A549 (cell line): ENCODE data around the gene HS3ST4. TPM values are rescaled to one million over a fixed set of nuclear protein-coding genes. Genes with fewer than 3 reads are reported as not detected.

Experiments
- ATAC-seq, 2 experiments: fragments of 200-7000 bp in 1 of 2; fragments of >200 bp in 1 of 2; cut with Nextera tagmentation in 1 of 2; cut with Tn5 transposase in 1 of 2; 3 replicates each; pipeline versions ENCODE4 v1.8.0 to v1.9.1; 2018 to 2020; ENCODE audit warnings: mild to moderate bottlenecking in 1 of 2, moderate library complexity in 1 of 2
- CTCF ChIA-PET: fragments of 300-600 bp; sonication (Branson Sonifier 250); formaldehyde crosslinking; extraction: SDS; loops from one replicate; lab custom pipeline; 2021; ENCODE audit warnings: antibody characterized with exemption, inconsistent platforms; lab: Yijun Ruan, JAX
- POLR2A ChIA-PET: fragments of 350-600 bp; formaldehyde crosslinking; extraction: SDS; loops from one replicate; lab custom pipeline; 2021; ENCODE audit warnings: antibody characterized with exemption, inconsistent platforms; lab: Yijun Ruan, JAX
- DNase-seq, 2 experiments: peaks; one replicate each; pipeline versions ENCODE4 v3.0.0 to v3.0.0-alpha.2; 2011 to 2016; ENCODE audit warnings: low read depth in 1 of 2, low spot score in 1 of 2
- FAIRE-seq: peaks from 2 replicates; lab custom pipeline; 2011; peaks lifted over from hg19 to GRCh38; lab: Jason Lieb, UNC
- H3K27ac ChIP-seq, 2 experiments: fragments of >200 bp; sonication (Bioruptor Twin); formaldehyde crosslinking; 3 replicates each; pipeline ENCODE4 v1.5.1; 2016 to 2017
- H3K4me1 ChIP-seq: fragments of >200 bp; sonication (Bioruptor Twin); formaldehyde crosslinking; 3 replicates; pipeline ENCODE4 v1.6.1; 2016
- H3K4me2 ChIP-seq: fragments of >200 bp; sonication (Bioruptor Twin); formaldehyde crosslinking; 3 replicates; pipeline ENCODE4 v1.6.1; 2016
- H3K4me3 ChIP-seq: fragments of >200 bp; sonication (Bioruptor Twin); formaldehyde crosslinking; 3 replicates; pipeline ENCODE4 v1.5.1; 2016
- H3K9me3 ChIP-seq: fragments of >200 bp; sonication (Bioruptor Twin); formaldehyde crosslinking; 3 replicates; pipeline ENCODE4 v1.6.1; 2016
- CBX2 ChIP-seq: fragments of 200-600 bp; sonication (generic); IDR thresholded peaks from 2 replicates; pipeline ENCODE4 v1.6.1; 2016; ENCODE audit warnings: low read depth, mild to moderate bottlenecking, borderline replicate concordance
- CBX8 ChIP-seq: fragments of 200-600 bp; sonication (generic); IDR thresholded peaks from 2 replicates; pipeline ENCODE4 v1.6.1; 2016
- CHD2 ChIP-seq: fragments of 150-350 bp; IDR thresholded peaks from 2 replicates; pipeline ENCODE4 v1.6.1; 2014; ENCODE audit warnings: low read length; ENCODE audit not compliant: partially characterized antibody
- CHD4 ChIP-seq: fragments of 200-600 bp; sonication (generic); IDR thresholded peaks from 2 replicates; pipeline ENCODE4 v1.6.1; 2016; ENCODE audit warnings: antibody characterized with exemption, mild to moderate bottlenecking, borderline replicate concordance
- EHF ChIP-seq: fragments of 250-450 bp; sonication (Bioruptor Pico); IDR thresholded peaks from 2 replicates; pipeline ENCODE4 v1.5.0; 2020; ENCODE audit warnings: mild to moderate bottlenecking
- EHMT2 ChIP-seq: fragments of 200-600 bp; sonication (generic); IDR thresholded peaks from 2 replicates; pipeline ENCODE4 v1.6.1; 2016; ENCODE audit warnings: antibody characterized with exemption, low read depth, mild to moderate bottlenecking, moderate library complexity
- FOSL2 ChIP-seq, 2 experiments: fragments of 450-650 bp in 1 of 2; fragments of >200 bp in 1 of 2; sonication (Bioruptor Twin) in 1 of 2; formaldehyde crosslinking; IDR thresholded peaks; 2 replicates each; pipeline versions ENCODE4 v1.5.0 to v1.6.1; 2016 to 2020; ENCODE audit warnings: mild to moderate bottlenecking in 1 of 2, moderate library complexity in 1 of 2
- FOXS1 ChIP-seq: fragments of 250-450 bp; sonication (Bioruptor Pico); IDR thresholded peaks from 2 replicates; pipeline ENCODE4 v1.5.0; 2020; ENCODE audit warnings: mild to moderate bottlenecking, moderate library complexity
- HOXA7 ChIP-seq: fragments of 250-450 bp; sonication (Bioruptor Pico); IDR thresholded peaks from 2 replicates; pipeline ENCODE4 v1.5.0; 2020; ENCODE audit warnings: mild to moderate bottlenecking, moderate library complexity
- HOXB13 ChIP-seq: fragments of 250-450 bp; sonication (Bioruptor Pico); IDR thresholded peaks from 2 replicates; pipeline ENCODE4 v1.5.0; 2020; ENCODE audit warnings: low read depth, mild to moderate bottlenecking, moderate library complexity
- HOXB5 ChIP-seq: fragments of 250-450 bp; sonication (Bioruptor Pico); IDR thresholded peaks from 2 replicates; pipeline ENCODE4 v1.5.0; 2020; ENCODE audit warnings: mild to moderate bottlenecking, moderate library complexity
- JUN ChIP-seq, 2 experiments: fragments of >200 bp; sonication (Bioruptor Twin); formaldehyde crosslinking; IDR thresholded peaks; 2 replicates in 1 of 2; 3 replicates in 1 of 2; pipeline ENCODE4 v1.6.1; 2016 to 2017
- MYC ChIP-seq: IDR thresholded peaks from 2 replicates; pipeline ENCODE4 v1.6.1; 2012; ENCODE audit warnings: mild to moderate bottlenecking, inconsistent platforms, low read length, improper control_type of control experiment, borderline replicate concordance
- NPAS2 ChIP-seq: fragments of 250-450 bp; sonication (Bioruptor Pico); IDR thresholded peaks from 2 replicates; pipeline ENCODE4 v1.8.0; 2022; ENCODE audit warnings: mild to moderate bottlenecking, moderate library complexity, borderline replicate concordance
- PHF8 ChIP-seq: fragments of 200-600 bp; sonication (generic); IDR thresholded peaks from 2 replicates; pipeline ENCODE4 v1.6.1; 2016; ENCODE audit warnings: low read depth, mild to moderate bottlenecking, antibody characterized with exemption, moderate library complexity, borderline replicate concordance
- POLR2A ChIP-seq: IDR thresholded peaks from 2 replicates; pipeline ENCODE4 v1.6.1; 2012; ENCODE audit warnings: mild to moderate bottlenecking, low read length
- RAD21 ChIP-seq, 2 experiments: fragments of >200 bp in 1 of 2; sonication (Bioruptor Twin) in 1 of 2; formaldehyde crosslinking in 1 of 2; IDR thresholded peaks in 1 of 2; conservative IDR thresholded peaks in 1 of 2; 2 replicates in 1 of 2; 3 replicates in 1 of 2; pipeline ENCODE4 v1.6.1; 2012 to 2018; ENCODE audit warnings: inconsistent platforms in 1 of 2
- RCOR1 ChIP-seq: fragments of 150-350 bp; IDR thresholded peaks from 2 replicates; pipeline ENCODE4 v1.6.1; 2014; ENCODE audit warnings: antibody characterized with exemption, low read length, low read depth
- ZC3H11A ChIP-seq: fragments of 450-650 bp; IDR thresholded peaks from 2 replicates; pipeline ENCODE4 v1.6.1; 2014; ENCODE audit warnings: antibody characterized with exemption, mild to moderate bottlenecking
- ZFP36 ChIP-seq: fragments of 450-650 bp; IDR thresholded peaks from 2 replicates; pipeline ENCODE4 v1.6.1; 2014; ENCODE audit warnings: borderline replicate concordance; ENCODE audit not compliant: partially characterized antibody
- ZNF302 ChIP-seq: fragments of 250-450 bp; sonication (Bioruptor Pico); IDR thresholded peaks from 2 replicates; pipeline ENCODE4 v1.9.0; 2021; ENCODE audit warnings: inconsistent platforms, mild to moderate bottlenecking, moderate library complexity
- ZSCAN20 ChIP-seq: fragments of 250-450 bp; sonication (Bioruptor Pico); IDR thresholded peaks from 2 replicates; pipeline ENCODE4 v1.8.0; 2022; ENCODE audit warnings: mild to moderate bottlenecking, moderate library complexity
- WGBS: methylation state at CpG from one replicate; pipeline ENCODE4 v1.1.6; 2017; ENCODE audit errors: missing lambda C conversion rate; 5-methylcytosine and 5-hydroxymethylcytosine counted together
- polyA plus RNA-seq, 4 experiments: library from polyadenylated mRNA; depleted of rRNA in 3 of 4; stranded (reverse); fragments of >200 nt; fragmentation: RNase III in 1 of 4; extraction: RNeasy Plus Mini Kit Qiagen cat#74134 plus additional on column Dnase treatment in 1 of 4; gene quantifications; 2 replicates in 3 of 4; 3 replicates in 1 of 4; pipeline ENCODE4 v1.2.3, GENCODE V29; 2011 to 2017
- TF ChIP-seq, protein P1 (sequence below): fragments of >200 bp; sonication (Bioruptor Twin); formaldehyde crosslinking; IDR thresholded peaks from 3 replicates; pipeline ENCODE4 v1.5.1; 2016
- TF ChIP-seq, protein P2 (sequence below): fragments of 200-600 bp; sonication (generic); IDR thresholded peaks from 2 replicates; pipeline ENCODE4 v1.6.1; 2016; ENCODE audit warnings: antibody characterized with exemption, mild to moderate bottlenecking, moderate library complexity
- TF ChIP-seq, protein P3 (sequence below): fragments of 150-350 bp; IDR thresholded peaks from 2 replicates; pipeline ENCODE4 v1.6.1; 2014; ENCODE audit warnings: low read depth, mild to moderate bottlenecking, low read length
- TF ChIP-seq, protein P4 (sequence below): IDR thresholded peaks from 2 replicates; pipeline ENCODE4 v1.6.1; 2012

Gene HS3ST4
- polyA plus RNA-seq, 2 of the 4 experiments (the other 2 are of a cell fraction): not detected

DNA sequence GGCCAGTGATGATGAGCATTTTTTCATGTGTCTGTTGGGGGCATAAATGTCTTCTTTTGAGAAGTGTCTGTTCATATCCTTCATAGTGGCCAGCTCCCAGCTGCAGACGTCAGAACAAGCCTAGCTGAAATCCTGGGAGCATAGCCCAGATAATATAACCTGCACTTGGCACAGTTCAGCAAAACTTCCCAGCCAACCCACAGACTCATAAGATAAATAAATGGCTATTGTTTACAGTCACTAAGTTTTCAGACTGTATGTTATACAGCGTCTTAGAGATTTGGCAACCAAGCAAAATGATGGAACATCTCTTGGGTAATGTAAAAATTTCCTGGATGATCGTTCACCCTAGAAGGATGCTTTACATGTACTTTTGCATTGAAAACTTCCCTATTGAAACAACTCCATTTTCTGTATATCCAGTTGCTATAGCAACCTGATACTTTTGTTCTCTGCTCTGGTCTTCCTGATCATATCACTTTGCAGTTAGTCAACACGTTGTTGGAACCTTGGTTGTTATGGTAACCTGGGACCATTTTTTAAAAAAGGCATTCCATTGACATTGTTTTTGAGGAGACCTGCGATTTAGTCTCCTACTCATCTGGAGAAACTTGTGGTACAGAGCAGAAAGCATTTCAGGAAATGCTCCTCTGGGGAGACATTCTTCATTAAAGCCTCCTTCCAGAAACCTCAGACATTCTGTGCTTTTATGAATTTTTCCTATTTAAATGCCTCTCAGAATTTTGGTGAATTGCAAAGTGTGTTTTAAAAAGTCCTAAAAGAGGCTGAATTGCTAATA lies 378.7 kb downstream of the HS3ST4 start (continued):
- no peak for TF ChIP-seq HOXA7 (CRISPR knock-in tag)
- no peak for TF ChIP-seq EHMT2
- TF ChIP-seq ZFP36: no peak
- TF ChIP-seq POLR2A: no peak
- TF ChIP-seq MYC: no peak
- no peak for TF ChIP-seq CHD2
- TF ChIP-seq CBX2: no peak
- TF ChIP-seq ZC3H11A: no peak
- TF ChIP-seq, all 56 proteins: peak for 0

DNA sequence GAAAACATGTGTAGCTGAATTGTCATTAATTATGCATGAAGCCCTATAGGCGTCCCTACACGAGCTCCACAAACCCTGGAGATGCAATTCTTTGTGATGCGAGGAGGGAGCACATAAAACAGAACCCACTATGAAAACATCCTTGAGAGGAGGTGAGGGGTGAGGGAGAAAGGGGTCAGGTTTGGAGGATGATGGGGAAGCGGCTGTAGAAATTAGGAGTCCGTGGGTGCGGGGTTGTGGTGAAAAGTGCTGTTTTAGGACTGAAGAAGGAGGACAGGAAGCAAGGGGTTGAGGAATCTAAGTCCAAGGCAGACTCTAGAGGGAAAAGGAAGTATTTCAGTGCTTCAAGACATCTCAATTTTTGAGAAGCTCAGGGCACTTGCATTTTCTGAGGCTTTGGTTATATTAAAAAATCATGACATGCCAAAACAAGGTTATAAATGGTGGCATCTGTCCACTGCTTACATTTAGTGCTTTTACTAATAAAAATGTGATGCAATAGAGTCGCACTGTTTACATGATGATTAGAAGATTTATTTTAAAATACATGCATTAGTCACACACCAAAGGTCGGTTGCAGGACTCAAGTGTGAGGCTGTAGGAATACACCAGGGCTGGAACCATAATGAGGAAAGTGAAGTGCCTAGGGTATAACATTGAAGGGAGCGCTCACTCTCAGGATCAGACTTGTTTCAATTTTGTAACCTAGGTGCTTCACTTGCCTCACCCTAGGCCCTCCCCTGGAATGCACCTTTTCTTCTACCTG lies 379.5 kb downstream of the HS3ST4 start:
- no peak overlapping the region for H3K4me3 ChIP-seq
- WGBS: 4% methylated on average over 9 of the region's 9 CpGs
- TF ChIP-seq HOXB13 (CRISPR knock-in tag) (no peak), FOXS1 (no peak), HOXB5 (CRISPR knock-in tag) (no peak), CBX8 (no peak), RAD21 (conservative IDR thresholded peaks at IDR 0.05 in 1 of 2, IDR thresholded peaks at IDR 0.05 in 1 of 2) (no peak), ZC3H11A (no peak), PHF8 (no peak), ZSCAN20 (CRISPR knock-in tag) (no peak), ZFP36 (no peak), JUN (IDR thresholded peaks at IDR 0.05) (no peak), ZNF302 (no peak), RCOR1 (no peak), NPAS2 (no peak), FOSL2 (IDR thresholded peaks at IDR 0.05) (no peak), FOSL2 (CRISPR knock-in tag; IDR thresholded peaks at IDR 0.05) (no peak), CHD4 (no peak), EHF (no peak)
- TF ChIP-seq, protein P1, sequence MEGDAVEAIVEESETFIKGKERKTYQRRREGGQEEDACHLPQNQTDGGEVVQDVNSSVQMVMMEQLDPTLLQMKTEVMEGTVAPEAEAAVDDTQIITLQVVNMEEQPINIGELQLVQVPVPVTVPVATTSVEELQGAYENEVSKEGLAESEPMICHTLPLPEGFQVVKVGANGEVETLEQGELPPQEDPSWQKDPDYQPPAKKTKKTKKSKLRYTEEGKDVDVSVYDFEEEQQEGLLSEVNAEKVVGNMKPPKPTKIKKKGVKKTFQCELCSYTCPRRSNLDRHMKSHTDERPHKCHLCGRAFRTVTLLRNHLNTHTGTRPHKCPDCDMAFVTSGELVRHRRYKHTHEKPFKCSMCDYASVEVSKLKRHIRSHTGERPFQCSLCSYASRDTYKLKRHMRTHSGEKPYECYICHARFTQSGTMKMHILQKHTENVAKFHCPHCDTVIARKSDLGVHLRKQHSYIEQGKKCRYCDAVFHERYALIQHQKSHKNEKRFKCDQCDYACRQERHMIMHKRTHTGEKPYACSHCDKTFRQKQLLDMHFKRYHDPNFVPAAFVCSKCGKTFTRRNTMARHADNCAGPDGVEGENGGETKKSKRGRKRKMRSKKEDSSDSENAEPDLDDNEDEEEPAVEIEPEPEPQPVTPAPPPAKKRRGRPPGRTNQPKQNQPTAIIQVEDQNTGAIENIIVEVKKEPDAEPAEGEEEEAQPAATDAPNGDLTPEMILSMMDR: no peak
- TF ChIP-seq, protein P2, sequence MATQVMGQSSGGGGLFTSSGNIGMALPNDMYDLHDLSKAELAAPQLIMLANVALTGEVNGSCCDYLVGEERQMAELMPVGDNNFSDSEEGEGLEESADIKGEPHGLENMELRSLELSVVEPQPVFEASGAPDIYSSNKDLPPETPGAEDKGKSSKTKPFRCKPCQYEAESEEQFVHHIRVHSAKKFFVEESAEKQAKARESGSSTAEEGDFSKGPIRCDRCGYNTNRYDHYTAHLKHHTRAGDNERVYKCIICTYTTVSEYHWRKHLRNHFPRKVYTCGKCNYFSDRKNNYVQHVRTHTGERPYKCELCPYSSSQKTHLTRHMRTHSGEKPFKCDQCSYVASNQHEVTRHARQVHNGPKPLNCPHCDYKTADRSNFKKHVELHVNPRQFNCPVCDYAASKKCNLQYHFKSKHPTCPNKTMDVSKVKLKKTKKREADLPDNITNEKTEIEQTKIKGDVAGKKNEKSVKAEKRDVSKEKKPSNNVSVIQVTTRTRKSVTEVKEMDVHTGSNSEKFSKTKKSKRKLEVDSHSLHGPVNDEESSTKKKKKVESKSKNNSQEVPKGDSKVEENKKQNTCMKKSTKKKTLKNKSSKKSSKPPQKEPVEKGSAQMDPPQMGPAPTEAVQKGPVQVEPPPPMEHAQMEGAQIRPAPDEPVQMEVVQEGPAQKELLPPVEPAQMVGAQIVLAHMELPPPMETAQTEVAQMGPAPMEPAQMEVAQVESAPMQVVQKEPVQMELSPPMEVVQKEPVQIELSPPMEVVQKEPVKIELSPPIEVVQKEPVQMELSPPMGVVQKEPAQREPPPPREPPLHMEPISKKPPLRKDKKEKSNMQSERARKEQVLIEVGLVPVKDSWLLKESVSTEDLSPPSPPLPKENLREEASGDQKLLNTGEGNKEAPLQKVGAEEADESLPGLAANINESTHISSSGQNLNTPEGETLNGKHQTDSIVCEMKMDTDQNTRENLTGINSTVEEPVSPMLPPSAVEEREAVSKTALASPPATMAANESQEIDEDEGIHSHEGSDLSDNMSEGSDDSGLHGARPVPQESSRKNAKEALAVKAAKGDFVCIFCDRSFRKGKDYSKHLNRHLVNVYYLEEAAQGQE: no peak
- TF ChIP-seq, protein P3, sequence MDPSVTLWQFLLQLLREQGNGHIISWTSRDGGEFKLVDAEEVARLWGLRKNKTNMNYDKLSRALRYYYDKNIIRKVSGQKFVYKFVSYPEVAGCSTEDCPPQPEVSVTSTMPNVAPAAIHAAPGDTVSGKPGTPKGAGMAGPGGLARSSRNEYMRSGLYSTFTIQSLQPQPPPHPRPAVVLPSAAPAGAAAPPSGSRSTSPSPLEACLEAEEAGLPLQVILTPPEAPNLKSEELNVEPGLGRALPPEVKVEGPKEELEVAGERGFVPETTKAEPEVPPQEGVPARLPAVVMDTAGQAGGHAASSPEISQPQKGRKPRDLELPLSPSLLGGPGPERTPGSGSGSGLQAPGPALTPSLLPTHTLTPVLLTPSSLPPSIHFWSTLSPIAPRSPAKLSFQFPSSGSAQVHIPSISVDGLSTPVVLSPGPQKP: no peak
- TF ChIP-seq, protein P4, sequence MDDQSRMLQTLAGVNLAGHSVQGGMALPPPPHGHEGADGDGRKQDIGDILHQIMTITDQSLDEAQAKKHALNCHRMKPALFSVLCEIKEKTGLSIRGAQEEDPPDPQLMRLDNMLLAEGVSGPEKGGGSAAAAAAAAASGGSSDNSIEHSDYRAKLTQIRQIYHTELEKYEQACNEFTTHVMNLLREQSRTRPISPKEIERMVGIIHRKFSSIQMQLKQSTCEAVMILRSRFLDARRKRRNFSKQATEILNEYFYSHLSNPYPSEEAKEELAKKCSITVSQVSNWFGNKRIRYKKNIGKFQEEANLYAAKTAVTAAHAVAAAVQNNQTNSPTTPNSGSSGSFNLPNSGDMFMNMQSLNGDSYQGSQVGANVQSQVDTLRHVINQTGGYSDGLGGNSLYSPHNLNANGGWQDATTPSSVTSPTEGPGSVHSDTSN: no peak
- TF ChIP-seq, all 56 proteins: peak for 0
- H3K4me2 ChIP-seq: no peak overlapping the region
- H3K4me1 ChIP-seq: no peaks in the 10 kb centered on the region
- no peaks in the 10 kb centered on the region for H3K9me3 ChIP-seq
- FAIRE-seq (no peak), ATAC-seq (no peak), DNase-seq (no peak)
- CTCF ChIA-PET: interaction anchor here (0.9 kb wide), 1 partner anchor 11 kb away, joined by 3 read pairs; no protein-coding TSS in a partner anchor
- POLR2A ChIA-PET: no interaction called here
- no peak overlapping the region for H3K27ac ChIP-seq
